IPS DF 6.9 (cell line): ENCODE results near the gene ITGAL.

ENCODE experiments used
- DNase-seq: peaks from one replicate; pipeline ENCODE4 v3.0.0-alpha.2; 2013; ENCODE audit warnings: low read depth, low spot score
- H3K27ac ChIP-seq: one replicate; pipeline ENCODE4 v1.5.1; 2013; ENCODE audit warnings: low read length, control low read depth
- H3K27me3 ChIP-seq: 2 replicates; pipeline ENCODE4 v1.6.1; 2013; ENCODE audit warnings: mild to moderate bottlenecking, low read length; ENCODE audit not compliant: control insufficient read depth, insufficient read depth
- H3K36me3 ChIP-seq: 2 replicates; pipeline ENCODE4 v1.6.1; 2013; ENCODE audit warnings: low read length; ENCODE audit not compliant: control insufficient read depth, insufficient read depth
- H3K4me1 ChIP-seq: 2 replicates; pipeline ENCODE4 v1.6.1; 2013; ENCODE audit warnings: low read length; ENCODE audit not compliant: control insufficient read depth, insufficient read depth
- H3K4me3 ChIP-seq: 2 replicates; pipeline ENCODE4 v1.5.1; 2013; ENCODE audit warnings: mild to moderate bottlenecking, low read length
- H3K9me3 ChIP-seq: 2 replicates; pipeline ENCODE4 v1.6.1; 2013; ENCODE audit warnings: low read length, inconsistent platforms; ENCODE audit not compliant: control insufficient read depth, insufficient read depth
- WGBS: extraction: QIAGEN DNeasy Blood & Tissue Kit; methylation state at CpG from one replicate; pipeline ENCODE4 v1.1.7; 2013; ENCODE audit warnings: mixed read lengths, missing lambda C conversion rate; ENCODE audit not compliant: insufficient read length, insufficient coverage; 5-methylcytosine and 5-hydroxymethylcytosine counted together

ITGAL gene

GRCh38 chr16:30548416-30549253 lies 76.1 kb downstream of the ITGAL start:
- Histone ChIP-seq H3K36me3 (no peaks in the 10 kb centered on the region), H3K27me3 (no peaks in the 10 kb centered on the region), H3K4me1 (0 out of 2 replicates have a peak, but pooled peaks cover 2% of the 10 kb centered on the region), H3K4me3 (no peak overlapping the region), H3K9me3 (no peaks in the 10 kb centered on the region), H3K27ac (no peak overlapping the region)
- WGBS: no CpG with 5 or more reads among the region's 8 CpGs
- DNase-seq: no peak

GRCh38 chr16:30551781-30552180 lies 79.2 kb downstream of the ITGAL start:
- Histone ChIP-seq H3K4me1 (peaks cover 5% of the 10 kb centered on the region; the same call in 1 of the 2 replicates), H3K27ac (no peak overlapping the region), H3K27me3 (no peaks in the 10 kb centered on the region), H3K36me3 (peaks cover 7% of the 10 kb centered on the region; the same call in 1 of the 2 replicates), H3K4me3 (no peak overlapping the region), H3K9me3 (no peaks in the 10 kb centered on the region)
- WGBS: no CpG with 5 or more reads among the region's 3 CpGs
- DNase-seq: no peak

- no peak overlapping the region for H3K27ac ChIP-seq
- no peak overlapping the region for H3K4me3 ChIP-seq
- peaks cover 5% of the 10 kb centered on the region; the same call in 1 of the 2 replicates for H3K4me1 ChIP-seq
- no peaks in the 10 kb centered on the region for H3K9me3 ChIP-seq
- DNase-seq: no peak
- WGBS: no CpG with 5 or more reads among the region's 4 CpGs
- no peaks in the 10 kb centered on the region for H3K27me3 ChIP-seq
- H3K36me3 ChIP-seq: peaks cover 7% of the 10 kb centered on the region; the same call in 1 of the 2 replicates
These were observed 80.4 kb downstream of the ITGAL start for GRCh38 chr16:30552956-30553355.

- Histone ChIP-seq H3K9me3 (no peaks in the 10 kb centered on the region), H3K4me1 (peaks cover 5% of the 10 kb centered on the region; the same call in 1 of the 2 replicates), H3K27me3 (no peaks in the 10 kb centered on the region), H3K27ac (no peak overlapping the region), H3K36me3 (peaks cover 7% of the 10 kb centered on the region; the same call in 1 of the 2 replicates), H3K4me3 (no peak overlapping the region)
- DNase-seq: no peak
- no CpG with 5 or more reads among the region's 2 CpGs for WGBS
These were observed 80.9 kb downstream of the ITGAL start for GRCh38 chr16:30553393-30553899.

GRCh38 chr16:30554557-30555314 lies 82.2 kb downstream of the ITGAL start:
- Histone ChIP-seq H3K4me1 (peaks cover 3% of the 10 kb centered on the region; the same call in 1 of the 2 replicates), H3K4me3 (no peak overlapping the region), H3K27me3 (no peaks in the 10 kb centered on the region), H3K9me3 (no peaks in the 10 kb centered on the region), H3K27ac (no peak overlapping the region), H3K36me3 (peaks cover 7% of the 10 kb centered on the region; the same call in 1 of the 2 replicates)
- no peak for DNase-seq
- no CpG with 5 or more reads among the region's 18 CpGs for WGBS

- Histone ChIP-seq H3K27ac (no peak overlapping the region), H3K27me3 (no peaks in the 10 kb centered on the region), H3K4me3 (no peak overlapping the region), H3K36me3 (peaks cover 7% of the 10 kb centered on the region; the same call in 1 of the 2 replicates), H3K9me3 (no peaks in the 10 kb centered on the region), H3K4me1 (peaks cover 3% of the 10 kb centered on the region; the same call in 1 of the 2 replicates)
- no peak for DNase-seq
- no CpG with 5 or more reads among the region's 69 CpGs for WGBS
These were observed 83.0 kb downstream of the ITGAL start for GRCh38 chr16:30555315-30556124.

GRCh38 chr16:30556125-30556473 lies 83.6 kb downstream of the ITGAL start:
- Histone ChIP-seq H3K9me3 (no peaks in the 10 kb centered on the region), H3K4me3 (no peak overlapping the region), H3K36me3 (peaks cover 7% of the 10 kb centered on the region; the same call in 1 of the 2 replicates), H3K4me1 (peaks cover 3% of the 10 kb centered on the region; the same call in 1 of the 2 replicates), H3K27me3 (no peaks in the 10 kb centered on the region), H3K27ac (no peak overlapping the region)
- WGBS: no CpG with 5 or more reads among the region's 10 CpGs
- DNase-seq: no peak

GRCh38 chr16:30557707-30557956 lies 85.1 kb downstream of the ITGAL start:
- H3K9me3 ChIP-seq: no peaks in the 10 kb centered on the region
- no CpG with 5 or more reads among the region's 17 CpGs for WGBS

GRCh38 chr16:30557957-30558788 lies 85.6 kb downstream of the ITGAL start, which contains the start of gene ZNF764:
ZNF764 (minus strand) TSS chr16:30558374; CDS start chr16:30558182, 192 bp downstream.
- WGBS: no CpG with 5 or more reads among the region's 74 CpGs
- peaks cover 3% of the 10 kb centered on the region; the same call in 1 of the 2 replicates for H3K4me1 ChIP-seq
- no peak within 1 kb of the TSS for H3K27ac ChIP-seq

More at GRCh38 chr16:30557707-30557956, 85.1 kb downstream of the ITGAL start:
- no peak for DNase-seq
- peaks cover 3% of the 10 kb centered on the region; the same call in 1 of the 2 replicates for H3K4me1 ChIP-seq
- H3K27ac ChIP-seq: no peak overlapping the region
- peaks cover 7% of the 10 kb centered on the region; the same call in 1 of the 2 replicates for H3K36me3 ChIP-seq
- H3K4me3 ChIP-seq: peak overlapping the region; percentile 89; the same call in 1 of the 2 replicates
- no peaks in the 10 kb centered on the region for H3K27me3 ChIP-seq

More at GRCh38 chr16:30557957-30558788, 85.6 kb downstream of the ITGAL start, which contains the start of gene ZNF764:
- Histone ChIP-seq H3K27me3 (no peaks in the 10 kb centered on the region), H3K4me3 (peak within 1 kb of the TSS; percentile 89), H3K36me3 (peaks cover 7% of the 10 kb centered on the region; the same call in 1 of the 2 replicates), H3K9me3 (no peaks in the 10 kb centered on the region)
- peak; percentile 79 for DNase-seq
